Type B pancreatic cell (in vitro differentiated cells): Measurements from ENCODE around the gene CREB5. TPM values are rescaled to one million over a fixed set of nuclear protein-coding genes. Genes with fewer than 3 reads are reported as not detected.

ENCODE experiments used
- DNase-seq: peaks from one replicate; pipeline ENCODE4 v3.0.0; 2021; ENCODE audit warnings: mixed read lengths; ENCODE audit not compliant: unreplicated experiment; ENCODE audit errors: extremely low spot score
- H3K27ac Mint-ChIP-seq: 2 replicates; pipeline ENCODE4 v1.8.0; 2021; ENCODE audit warnings: mild to moderate bottlenecking, mixed read lengths
- H3K27me3 Mint-ChIP-seq: 2 replicates; pipeline ENCODE4 v1.8.0; 2021; ENCODE audit warnings: mixed read lengths
- H3K36me3 Mint-ChIP-seq: 2 replicates; pipeline ENCODE4 v1.8.0; 2021; ENCODE audit warnings: mixed read lengths
- H3K4me1 Mint-ChIP-seq: one replicate; pipeline ENCODE4 v1.8.0; 2021; ENCODE audit warnings: mixed read lengths; ENCODE audit not compliant: unreplicated experiment
- H3K4me3 Mint-ChIP-seq: 2 replicates; pipeline ENCODE4 v1.8.0; 2021; ENCODE audit warnings: mild to moderate bottlenecking, mixed read lengths
- H3K9me3 Mint-ChIP-seq: 2 replicates; pipeline ENCODE4 v1.8.0; 2021; ENCODE audit warnings: mixed read lengths
- CTCF ChIP-seq: fragments of 200-600 bp; sonication (generic); conservative IDR thresholded peaks from 2 replicates; pipeline ENCODE4 v1.5.0; 2021; ENCODE audit warnings: antibody characterized with exemption, mild to moderate bottlenecking
- total RNA-seq: library from RNA; stranded (reverse); gene quantifications from 2 replicates; pipeline ENCODE4 v1.2.1, GENCODE V29; 2021; ENCODE audit warnings: low replicate concordance

The CREB5 gene
- total RNA-seq, 1 donor from 2014 or later = 31.0 TPM

- no peak for DNase-seq
- no peaks in the 10 kb centered on the region for H3K36me3 Mint-ChIP-seq
- H3K27ac Mint-ChIP-seq = no peak overlapping the region
Measured at GRCh38 chr7:28619256-28619655, 206.9 kb downstream of the CREB5 start.

GRCh38 chr7:28621369-28621841 is 209.1 kb downstream of the CREB5 start:
- no peak overlapping the region for H3K27ac Mint-ChIP-seq
- H3K4me3 Mint-ChIP-seq = no peak overlapping the region

More at GRCh38 chr7:28619256-28619655, 206.9 kb downstream of the CREB5 start:
- no peak for TF ChIP-seq CTCF
- no peaks in the 10 kb centered on the region for H3K9me3 Mint-ChIP-seq
- H3K4me1 Mint-ChIP-seq = peaks cover 8% of the 10 kb centered on the region
- H3K27me3 Mint-ChIP-seq = no peaks in the 10 kb centered on the region
- H3K4me3 Mint-ChIP-seq = no peak overlapping the region

GRCh38 chr7:28623105-28623730 is 210.9 kb downstream of the CREB5 start:
- Mint-ChIP-seq H3K27ac (no peak overlapping the region), H3K4me1 (no peaks in the 10 kb centered on the region), H3K4me3 (no peak overlapping the region), H3K27me3 (peaks cover 3% of the 10 kb centered on the region), H3K9me3 (no peaks in the 10 kb centered on the region), H3K36me3 (no peaks in the 10 kb centered on the region)
- no peak for DNase-seq
- TF ChIP-seq CTCF = no peak

More at GRCh38 chr7:28621369-28621841, 209.1 kb downstream of the CREB5 start:
- H3K36me3 Mint-ChIP-seq = no peaks in the 10 kb centered on the region
- no peak for DNase-seq
- H3K4me1 Mint-ChIP-seq = peaks cover 8% of the 10 kb centered on the region
- H3K9me3 Mint-ChIP-seq = no peaks in the 10 kb centered on the region
- no peak for TF ChIP-seq CTCF
- no peaks in the 10 kb centered on the region for H3K27me3 Mint-ChIP-seq

- Mint-ChIP-seq H3K27me3 (peaks cover 4% of the 10 kb centered on the region), H3K4me1 (no peaks in the 10 kb centered on the region), H3K36me3 (no peaks in the 10 kb centered on the region), H3K4me3 (no peak overlapping the region), H3K9me3 (no peaks in the 10 kb centered on the region), H3K27ac (no peak overlapping the region)
- TF ChIP-seq CTCF = peak; percentile 37
- DNase-seq = no peak
Measured at GRCh38 chr7:28623863-28624262, 211.5 kb downstream of the CREB5 start.

- Mint-ChIP-seq H3K36me3 (no peaks in the 10 kb centered on the region), H3K4me1 (peaks cover 11% of the 10 kb centered on the region), H3K9me3 (no peaks in the 10 kb centered on the region), H3K27me3 (peaks cover 4% of the 10 kb centered on the region), H3K27ac (no peak overlapping the region), H3K4me3 (no peak overlapping the region)
- DNase-seq = no peak
- no peak for TF ChIP-seq CTCF
Measured at GRCh38 chr7:28625432-28625831, 213.1 kb downstream of the CREB5 start.
